C4-2B (cell line): ENCODE measurements around the gene HLA-E.

Experiments
- H3K27ac ChIP-seq: fragments of 450-650 bp; 2 replicates; pipeline ENCODE4 v1.5.1; 2017
- CTCF ChIP-seq: fragments of 450-650 bp; conservative IDR thresholded peaks from 2 replicates; pipeline ENCODE4 v1.5.1; 2017; ENCODE audit warnings: mild to moderate bottlenecking
- ZFX ChIP-seq: fragments of 450-650 bp; IDR thresholded peaks from 2 replicates; pipeline ENCODE4 v1.6.1; 2017

The HLA-E gene

GRCh38 chr6:30450909-30451841 is 38.1 kb upstream of the HLA-E start:
- TF ChIP-seq CTCF, result no peak
- no peak for TF ChIP-seq ZFX
- H3K27ac ChIP-seq, result no peak overlapping the region

- TF ChIP-seq ZFX (no peak), CTCF (no peak)
- no peak overlapping the region for H3K27ac ChIP-seq
Observed at GRCh38 chr6:30452736-30453507, 36.4 kb upstream of the HLA-E start.

GRCh38 chr6:30453508-30454116 is 35.7 kb upstream of the HLA-E start:
- no peak overlapping the region for H3K27ac ChIP-seq
- no peak for TF ChIP-seq ZFX
- peak; percentile 97 for TF ChIP-seq CTCF

GRCh38 chr6:30459145-30459544 is 30.2 kb upstream of the HLA-E start:
- TF ChIP-seq CTCF (no peak), ZFX (no peak)

GRCh38 chr6:30461055-30461454 is 28.3 kb upstream of the HLA-E start:
- TF ChIP-seq ZFX (no peak), CTCF (no peak)
- H3K27ac ChIP-seq, result no peak overlapping the region

More at GRCh38 chr6:30459145-30459544, 30.2 kb upstream of the HLA-E start:
- H3K27ac ChIP-seq, result no peak overlapping the region

GRCh38 chr6:30462482-30462881 is 26.8 kb upstream of the HLA-E start:
- TF ChIP-seq ZFX, result no peak
- no peak for TF ChIP-seq CTCF
- no peak overlapping the region for H3K27ac ChIP-seq
